Caco-2 (cell line): ENCODE measurements around the gene STEAP3. TPM values are rescaled to one million over a fixed set of nuclear protein-coding genes. Genes with fewer than 3 reads are reported as not detected.

Source experiments
- BruUV-seq: library from RNA; stranded (reverse); fragments of 400-500 nt; replicated peaks from 2 replicates; lab custom pipeline; 2021; lab: Mats Ljungman, UMichigan
- CTCF ChIA-PET: fragments of 300-600 bp; sonication (Branson Sonifier 250); formaldehyde crosslinking; loops from one replicate; lab custom pipeline; 2022; ENCODE audit warnings: antibody characterized with exemption; lab: Charles Lee
- POLR2A ChIA-PET: fragments of 300-600 bp; sonication (Branson Sonifier 250); formaldehyde crosslinking; loops from one replicate; lab custom pipeline; 2022; ENCODE audit warnings: antibody characterized with exemption; lab: Charles Lee
- DNase-seq, 2 experiments: peaks; one replicate each; pipeline versions ENCODE4 v3.0.0 to v3.0.0-alpha.2; 2020 to 2022
- H3K27me3 ChIP-seq: replicated peaks from 2 replicates; pipeline ENCODE4 v1.6.0; 2011; ENCODE audit warnings: low read length; ENCODE audit not compliant: control insufficient read depth, insufficient read depth
- H3K36me3 ChIP-seq: 2 replicates; pipeline ENCODE4 v1.5.1; 2011; ENCODE audit warnings: low read length; ENCODE audit not compliant: control insufficient read depth, insufficient read depth
- H3K4me1 ChIP-seq: fragments of 250-450 bp; sonication (Bioruptor Pico); 2 replicates; pipeline ENCODE4 v1.5.1; 2020; ENCODE audit warnings: mild to moderate bottlenecking
- H3K4me3 ChIP-seq: 2 replicates; pipeline ENCODE4 v1.5.1; 2011; ENCODE audit warnings: low read depth, mild to moderate bottlenecking, control low read depth, low read length
- H3K9me3 ChIP-seq: fragments of 250-450 bp; sonication (Bioruptor Pico); 2 replicates; pipeline ENCODE4 v1.5.1; 2020; ENCODE audit warnings: mild to moderate bottlenecking, moderate library complexity
- H3K27ac Mint-ChIP-seq: one replicate; pipeline ENCODE4 v1.8.0; 2022; ENCODE audit warnings: mixed read lengths; ENCODE audit not compliant: unreplicated experiment
- H3K27me3 Mint-ChIP-seq: one replicate; pipeline ENCODE4 v1.8.0; 2022; ENCODE audit warnings: mixed read lengths; ENCODE audit not compliant: insufficient read depth, unreplicated experiment
- H3K36me3 Mint-ChIP-seq: one replicate; pipeline ENCODE4 v1.8.0; 2022; ENCODE audit warnings: mild to moderate bottlenecking, mixed read lengths; ENCODE audit not compliant: insufficient read depth, unreplicated experiment
- H3K4me1 Mint-ChIP-seq: one replicate; pipeline ENCODE4 v1.8.0; 2022; ENCODE audit warnings: low read depth, mixed read lengths; ENCODE audit not compliant: unreplicated experiment
- H3K4me3 Mint-ChIP-seq: one replicate; pipeline ENCODE4 v1.8.0; 2022; ENCODE audit warnings: mild to moderate bottlenecking, moderate library complexity, mixed read lengths; ENCODE audit not compliant: unreplicated experiment
- H3K9me3 Mint-ChIP-seq: one replicate; pipeline ENCODE4 v1.8.0; 2022; ENCODE audit warnings: mixed read lengths; ENCODE audit not compliant: unreplicated experiment
- CTCF ChIP-seq, 2 experiments: fragments of 200-600 bp in 1 of 2; IDR thresholded peaks; 1 replicate in 1 of 2; 2 replicates in 1 of 2; pipeline versions ENCODE4 v1.5.1 to v1.8.0; 2011 to 2022; ENCODE audit warnings: antibody characterized with exemption in 1 of 2, control low read depth in 1 of 2, inconsistent platforms in 1 of 2, low read depth in 1 of 2, low read length in 1 of 2, mild to moderate bottlenecking in 1 of 2, moderate library complexity in 1 of 2; ENCODE audit not compliant: insufficient read depth in 1 of 2, severe bottlenecking in 1 of 2, unreplicated experiment in 1 of 2
- intact Hi-C: fragments of 100-400 bp; cut with micrococcal nuclease; formaldehyde crosslinking; loops from one replicate; pipeline ENCODE4 v1.10.0; 2022; ENCODE audit not compliant: unreplicated experiment
- total RNA-seq: library from RNA; stranded (reverse); gene quantifications from 2 replicates; pipeline ENCODE4 v1.2.3, GENCODE V29; 2022

The STEAP3 gene
- total RNA-seq, 1 experiment from 2014 or later, result 20.4 TPM

- Mint-ChIP-seq H3K27me3 (no peaks in the 10 kb centered on the region), H3K27ac (no peak overlapping the region), H3K36me3 (no peaks in the 10 kb centered on the region), H3K4me1 (peaks cover 28% of the 10 kb centered on the region), H3K9me3 (no peaks in the 10 kb centered on the region), H3K4me3 (no peak overlapping the region)
- ChIA-PET POLR2A (interaction anchor here (0.6 kb wide), 1 partner anchor 149 kb away, joined by 4 read pairs; no protein-coding TSS in a partner anchor), CTCF (interaction anchor here (0.9 kb wide), 1 partner anchor 14 kb away, joined by 7 read pairs; no protein-coding TSS in a partner anchor)
- no peaks in the 10 kb centered on the region for H3K9me3 ChIP-seq
- BruUV-seq, result no TSS peak
- no peak for DNase-seq
- no peak for TF ChIP-seq CTCF (IDR thresholded peaks at IDR 0.05; ENCODE audit: insufficient read depth in 1 of 2, low read depth in 1 of 2, low read length in 1 of 2, severe bottlenecking in 1 of 2, unreplicated experiment in 1 of 2)
- no peak overlapping the region for H3K4me3 ChIP-seq
- intact Hi-C loops, result loop anchor here (2.0 kb wide), 1 partner anchor 26 kb away; the partner anchor contains the start of gene STEAP3
- no peaks in the 10 kb centered on the region for H3K27me3 ChIP-seq
- no peaks in the 10 kb centered on the region for H3K36me3 ChIP-seq
- peaks cover 34% of the 10 kb centered on the region for H3K4me1 ChIP-seq
These were observed 27.1 kb upstream of the STEAP3 start for GRCh38 chr2:119196301-119197125.

GRCh38 chr2:119197126-119197405 lies 26.6 kb upstream of the STEAP3 start:
- no peak for TF ChIP-seq CTCF (IDR thresholded peaks at IDR 0.05; ENCODE audit: insufficient read depth in 1 of 2, low read depth in 1 of 2, low read length in 1 of 2, severe bottlenecking in 1 of 2, unreplicated experiment in 1 of 2)
- CTCF ChIA-PET, result no interaction called here
- no peak overlapping the region for H3K27ac Mint-ChIP-seq
- no peaks in the 10 kb centered on the region for H3K27me3 ChIP-seq
- POLR2A ChIA-PET, result interaction anchor here (0.6 kb wide), 1 partner anchor 149 kb away, joined by 4 read pairs; no protein-coding TSS in a partner anchor
- peak; percentile 61 to 68 for DNase-seq
- no peaks in the 10 kb centered on the region for H3K36me3 Mint-ChIP-seq
- H3K9me3 ChIP-seq, result no peaks in the 10 kb centered on the region
- H3K4me1 ChIP-seq, result peaks cover 34% of the 10 kb centered on the region
- H3K9me3 Mint-ChIP-seq, result no peaks in the 10 kb centered on the region
- intact Hi-C loops, result loop anchor here (2.0 kb wide), 1 partner anchor 26 kb away; the partner anchor contains the start of gene STEAP3
- H3K36me3 ChIP-seq, result no peaks in the 10 kb centered on the region
- H3K4me3 ChIP-seq, result no peak overlapping the region
- BruUV-seq, result no TSS peak
- H3K4me3 Mint-ChIP-seq, result no peak overlapping the region
- H3K27me3 Mint-ChIP-seq, result no peaks in the 10 kb centered on the region
- peaks cover 28% of the 10 kb centered on the region for H3K4me1 Mint-ChIP-seq

- no peaks in the 10 kb centered on the region for H3K9me3 ChIP-seq
- POLR2A ChIA-PET, result interaction anchor here (0.6 kb wide), 1 partner anchor 148 kb away, joined by 4 read pairs; no protein-coding TSS in a partner anchor
- H3K4me3 Mint-ChIP-seq, result no peak overlapping the region
These were observed 25.9 kb upstream of the STEAP3 start for GRCh38 chr2:119197529-119198239.

More at GRCh38 chr2:119197529-119198239, 25.9 kb upstream of the STEAP3 start:
- intact Hi-C loops, result loop anchor here (2.0 kb wide), 1 partner anchor 25 kb away; the partner anchor contains the start of gene STEAP3
- H3K36me3 Mint-ChIP-seq, result no peaks in the 10 kb centered on the region
- H3K36me3 ChIP-seq, result no peaks in the 10 kb centered on the region
- no peaks in the 10 kb centered on the region for H3K27me3 ChIP-seq
- H3K4me1 ChIP-seq, result peaks cover 34% of the 10 kb centered on the region
- CTCF ChIA-PET, result interaction anchor here (0.8 kb wide), 1 partner anchor 11 kb away, joined by 3 read pairs; no protein-coding TSS in a partner anchor
- no peak for DNase-seq
- no peak overlapping the region for H3K4me3 ChIP-seq
- BruUV-seq, result no TSS peak
- no peaks in the 10 kb centered on the region for H3K9me3 Mint-ChIP-seq
- H3K27me3 Mint-ChIP-seq, result no peaks in the 10 kb centered on the region
- no peak for TF ChIP-seq CTCF (IDR thresholded peaks at IDR 0.05; ENCODE audit: insufficient read depth in 1 of 2, low read depth in 1 of 2, low read length in 1 of 2, severe bottlenecking in 1 of 2, unreplicated experiment in 1 of 2)
- peak overlapping the region; percentile 49 for H3K27ac Mint-ChIP-seq
- H3K4me1 Mint-ChIP-seq, result peaks cover 28% of the 10 kb centered on the region
